Activated T-helper 17 cell treated with anti-CD3 and anti-CD28 coated beads, Interleukin-2, amount 50 U/mL, for 72 hours (primary cell): Measurements from ENCODE around the gene SFTPD. TPM values are rescaled to one million over a fixed set of nuclear protein-coding genes. Genes with fewer than 3 reads are reported as not detected.

ENCODE experiments used
- total RNA-seq, 2 donors: library from RNA; stranded (reverse); gene quantifications; one replicate each; pipeline ENCODE4 v1.2.3, GENCODE V29; 2022

SFTPD gene
- total RNA-seq, 2 donors from 2014 or later: not detected

Other genes starting within 250 kb of the SFTPD start
- under 1 TPM; 0.26 to 0.45 TPM for gene NUTM2B, start 245.9 kb downstream of the SFTPD start, total RNA-seq
- gene NUTM2E, start 122.4 kb downstream of the SFTPD start, total RNA-seq: under 1 TPM in 1 of 2 donors, not detected in 1; 0.28 TPM
- 1 to 10 TPM; 8.4 to 8.5 TPM for gene TMEM254, start 129.6 kb upstream of the SFTPD start, total RNA-seq
- gene PLAC9, start 183.6 kb upstream of the SFTPD start, total RNA-seq: not detected